Suppressor macrophage (primary cell): ENCODE measurements around the gene H19.

Source experiments
- DNase-seq, 4 experiments: peaks; one replicate each; pipeline ENCODE4 v3.0.0-alpha.2; 2020 to 2022

The H19 gene

DNA sequence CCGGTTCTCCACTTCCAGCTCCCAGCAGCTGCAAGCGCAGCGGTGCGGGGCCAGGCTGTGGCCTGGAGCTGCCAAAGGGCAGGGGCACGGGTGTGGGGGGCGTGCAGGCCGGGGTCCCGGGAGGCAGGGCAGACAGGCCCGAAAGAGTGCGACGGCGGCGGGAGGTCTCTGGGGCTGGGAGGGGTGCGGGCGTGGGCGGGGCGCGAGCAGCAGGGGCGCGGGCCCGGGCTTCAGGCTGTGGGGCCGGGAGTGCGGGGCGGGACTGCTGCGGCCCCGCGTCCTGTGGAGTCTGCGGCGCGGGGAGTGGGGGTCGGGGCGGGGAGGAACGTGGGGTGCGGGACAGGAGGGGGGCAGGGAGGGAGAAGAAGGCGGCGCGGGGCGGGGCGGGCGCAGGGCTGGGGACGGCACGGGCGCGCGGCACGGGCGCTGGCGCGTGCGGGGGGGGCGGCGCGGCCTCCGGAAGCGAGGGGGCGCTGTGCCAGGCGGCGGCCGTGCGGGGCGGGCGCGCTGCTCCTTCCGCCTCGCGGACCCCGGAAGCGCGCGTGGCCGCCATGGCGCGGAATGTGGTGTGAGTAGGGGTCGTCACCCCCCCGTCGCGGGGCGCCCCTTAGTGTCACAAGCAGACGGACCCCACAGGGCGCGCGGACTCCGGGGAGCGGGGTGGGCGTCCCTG lies 50.7 kb downstream of the H19 start, which contains the start of gene MRPL23:
Gene MRPL23, plus strand, starts transcription at position 521 of the 673 bp plus-strand sequence. Its CDS starts 31 bp downstream, at position 552.
- DNase-seq = no peak
